Measurements from ENCODE around the gene PIK3R6.

- TF ChIP-seq CTCF (conservative IDR thresholded peaks at IDR 0.05; ENCODE audit: low read length) = no peak
- TF ChIP-seq EZH2phosphoT487 (IDR thresholded peaks at IDR 0.05; ENCODE audit: borderline replicate concordance) = no peak
Measured at GRCh38 chr17:8910969-8911604, 43.6 kb upstream of the PIK3R6 start.
